GM12878 (cell line): ENCODE results near the gene ENTPD3. TPM values are rescaled to one million over a fixed set of nuclear protein-coding genes. Genes with fewer than 3 reads are reported as not detected.
A peak's percentile ranks its signal among the peaks of the same experiment; 100 is the strongest.

Source experiments
- ATAC-seq: fragments of 200-7000 bp; cut with Tn5 transposase; 3 replicates; pipeline ENCODE4 v1.9.1; 2020; ENCODE audit warnings: mild to moderate bottlenecking, moderate library complexity
- Bru-seq: library from RNA; stranded (reverse); fragments of 400-500 nt; gene quantifications from one replicate; lab custom pipeline; 2021; lab: Mats Ljungman, UMichigan
- BruChase-seq, 2 experiments: library from RNA; stranded (reverse); fragments of 400-500 nt; gene quantifications; one replicate each; lab custom pipeline; 2021; lab: Mats Ljungman, UMichigan
- BruUV-seq: library from RNA; stranded (reverse); fragments of 400-500 nt; replicated peaks from 2 replicates; lab custom pipeline; 2021; lab: Mats Ljungman, UMichigan
- CTCF ChIA-PET: fragments of 300-600 bp; sonication (Branson Sonifier 250); formaldehyde crosslinking; extraction: SDS; loops from one replicate; lab custom pipeline; 2021; ENCODE audit warnings: inconsistent platforms; lab: Yijun Ruan, JAX
- POLR2A ChIA-PET: fragments of 350-600 bp; formaldehyde crosslinking; extraction: SDS; loops from one replicate; lab custom pipeline; 2021; ENCODE audit warnings: inconsistent platforms; lab: Charles Lee
- RAD21 ChIA-PET: fragments of 300-600 bp; sonication (Branson Sonifier 250); formaldehyde crosslinking; loops from one replicate; lab custom pipeline; 2023; ENCODE audit warnings: antibody characterized with exemption; ENCODE audit not compliant: unreplicated experiment; lab: Charles Lee
- SMC1A ChIA-PET: fragments of 300-600 bp; sonication (Branson Sonifier 250); formaldehyde crosslinking; loops from one replicate; lab custom pipeline; 2023; ENCODE audit not compliant: unreplicated experiment, uncharacterized antibody; lab: Charles Lee
- DNase-seq: peaks from one replicate; pipeline ENCODE4 v3.0.0-alpha.2; 2011; ENCODE audit warnings: low read depth, low spot score
- FAIRE-seq: peaks from 3 replicates; lab custom pipeline; 2011; peaks lifted over from hg19 to GRCh38; lab: Jason Lieb, UNC
- H2AFZ ChIP-seq: 2 replicates; pipeline ENCODE4 v1.6.0; 2011; ENCODE audit warnings: low read depth, low read length, control low read depth; ENCODE audit not compliant: control insufficient read depth
- H3K27ac ChIP-seq: 2 replicates; pipeline ENCODE4 v1.5.1; 2011; ENCODE audit warnings: control low read depth; ENCODE audit not compliant: control insufficient read depth, insufficient read depth
- H3K27me3 ChIP-seq, 2 experiments: replicated peaks in 1 of 2; 2 replicates each; pipeline versions ENCODE4 v1.6.0 to v1.6.1; 2011; ENCODE audit warnings: low read length in 1 of 2; ENCODE audit not compliant: control insufficient read depth in 2 of 2, insufficient read depth in 2 of 2
- H3K36me3 ChIP-seq, 2 experiments: 2 replicates each; pipeline ENCODE4 v1.5.1; 2011; ENCODE audit warnings: low read length in 1 of 2; ENCODE audit not compliant: control insufficient read depth in 2 of 2, insufficient read depth in 2 of 2
- H3K4me1 ChIP-seq: 2 replicates; pipeline ENCODE4 v1.6.1; 2011; ENCODE audit warnings: mild to moderate bottlenecking, low read length, moderate library complexity, mixed read lengths; ENCODE audit not compliant: control insufficient read depth, insufficient read depth
- H3K4me2 ChIP-seq: 2 replicates; pipeline ENCODE4 v1.6.0; 2011; ENCODE audit warnings: control low read depth; ENCODE audit not compliant: control insufficient read depth, insufficient read depth
- H3K4me3 ChIP-seq: fragments of 200-600 bp; sonication (generic); 2 replicates; pipeline ENCODE4 v1.5.1; 2016
- H3K79me2 ChIP-seq: 2 replicates; pipeline ENCODE4 v1.6.0; 2011; ENCODE audit warnings: low read length; ENCODE audit not compliant: control insufficient read depth, insufficient read depth
- H3K9ac ChIP-seq: 2 replicates; pipeline ENCODE4 v1.8.0; 2011; ENCODE audit warnings: low read length, control low read depth, mixed read lengths; ENCODE audit not compliant: control insufficient read depth, insufficient read depth
- H3K9me3 ChIP-seq: replicated peaks from 3 replicates; pipeline ENCODE4 v1.5.1; 2011; ENCODE audit warnings: mild to moderate bottlenecking, low read length; ENCODE audit not compliant: control insufficient read depth, insufficient read depth
- H4K20me1 ChIP-seq: 2 replicates; pipeline ENCODE4 v1.6.0; 2011; ENCODE audit not compliant: control insufficient read depth, insufficient read depth
- JUND ChIP-seq: IDR thresholded peaks from 2 replicates; pipeline ENCODE4 v1.6.1; 2012; ENCODE audit warnings: low read depth, mild to moderate bottlenecking, low read length, improper control_type of control experiment, moderate library complexity
- RCOR1 ChIP-seq: conservative IDR thresholded peaks from 2 replicates; pipeline ENCODE4 v1.6.1; 2012; ENCODE audit warnings: low read depth, low read length, improper control_type of control experiment
- SUZ12 ChIP-seq: fragments of 200-600 bp; sonication (generic); IDR thresholded peaks from one replicate; pipeline ENCODE4 v1.6.1; 2018; ENCODE audit warnings: antibody characterized with exemption, mild to moderate bottlenecking; ENCODE audit not compliant: unreplicated experiment
- TCF12 ChIP-seq: IDR thresholded peaks from 2 replicates; pipeline ENCODE4 v1.6.1; 2011; ENCODE audit warnings: low read depth, mild to moderate bottlenecking, low read length
- WGBS: methylation state at CpG from one replicate; pipeline ENCODE4 v1.1.6; 2016; ENCODE audit warnings: low lambda C conversion rate; ENCODE audit not compliant: insufficient replicate concordance, insufficient coverage; ENCODE audit errors: missing lambda C conversion rate; 5-methylcytosine and 5-hydroxymethylcytosine counted together
- in situ Hi-C: fragments of 300-500 bp; cut with MboI; formaldehyde crosslinking; loops from 9 replicates; pipeline ENCODE4 v1.14.3; 2018; ENCODE audit warnings: mixed read lengths
- intact Hi-C: fragments of 100-400 bp; cut with micrococcal nuclease; formaldehyde crosslinking; loops from one replicate; pipeline ENCODE4 v1.14.2; 2022; ENCODE audit not compliant: unreplicated experiment
- long read RNA-seq, 2 experiments: library from polyadenylated mRNA; unstranded; transcript quantifications; one replicate each; pipeline ENCODE4 v2.0.0, GENCODE V29; 2019 to 2020
- polyA minus RNA-seq, 3 experiments: library from RNA; depleted of rRNA, polyadenylated mRNA; stranded (reverse); fragments of >200 nt; gene quantifications; 2 replicates each; pipeline ENCODE4 v1.2.3, GENCODE V29; 2011
- polyA plus RNA-seq, 11 experiments: library from polyadenylated mRNA; depleted of rRNA in 4 of 11; unstranded in 6 of 11; stranded (reverse) in 5 of 11; fragments of >200 nt; fragmentation: Nextera tagmentation in 4 of 11; fragmentation: Illumina TruSeq in 1 of 11; extraction: Ambion mirVana in 4 of 11; extraction: Trizol in 1 of 11; gene quantifications; 1 replicate in 1 of 11; 2 replicates in 10 of 11; pipeline versions ENCODE4 v1.2.1 to v1.2.3, GENCODE V29; 2011 to 2016; ENCODE audit warnings: inconsistent platforms in 2 of 11, missing spikeins in 2 of 11, low read depth in 1 of 11
- total RNA-seq, 4 experiments: library from RNA; depleted of rRNA in 3 of 4; stranded (reverse); fragments of >200 nt in 3 of 4; fragmentation: Illumina TruSeq in 1 of 4; extraction: Trizol in 1 of 4; gene quantifications; 2 replicates each; pipeline versions ENCODE4 v1.2.1 to v1.2.3, GENCODE V29; 2013 to 2021

ENTPD3 gene, protein sequence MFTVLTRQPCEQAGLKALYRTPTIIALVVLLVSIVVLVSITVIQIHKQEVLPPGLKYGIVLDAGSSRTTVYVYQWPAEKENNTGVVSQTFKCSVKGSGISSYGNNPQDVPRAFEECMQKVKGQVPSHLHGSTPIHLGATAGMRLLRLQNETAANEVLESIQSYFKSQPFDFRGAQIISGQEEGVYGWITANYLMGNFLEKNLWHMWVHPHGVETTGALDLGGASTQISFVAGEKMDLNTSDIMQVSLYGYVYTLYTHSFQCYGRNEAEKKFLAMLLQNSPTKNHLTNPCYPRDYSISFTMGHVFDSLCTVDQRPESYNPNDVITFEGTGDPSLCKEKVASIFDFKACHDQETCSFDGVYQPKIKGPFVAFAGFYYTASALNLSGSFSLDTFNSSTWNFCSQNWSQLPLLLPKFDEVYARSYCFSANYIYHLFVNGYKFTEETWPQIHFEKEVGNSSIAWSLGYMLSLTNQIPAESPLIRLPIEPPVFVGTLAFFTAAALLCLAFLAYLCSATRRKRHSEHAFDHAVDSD
- not detected in 2 replicates for total RNA-seq (2013; cell fraction: nucleolus; rRNA removed)
- total RNA-seq (2014; rRNA removed) (not detected in 2 replicates), total RNA-seq (2014; rRNA removed; fragmentation: Illumina TruSeq; extraction: Trizol) (not detected in 2 replicates), total RNA-seq (2021) (not detected in 2 replicates), polyA plus RNA-seq (2011; rRNA removed) (not detected in 2 replicates), polyA plus RNA-seq (2014; fragmentation: Illumina TruSeq; extraction: Trizol) (0.03 TPM in 1 of 2 replicates, not detected in the other), polyA plus RNA-seq (2014; fragmentation: Nextera tagmentation; extraction: Ambion mirVana) (not detected), polyA plus RNA-seq (2014; rRNA removed) (not detected in 2 replicates), polyA plus RNA-seq (2016; fragmentation: Nextera tagmentation; extraction: Ambion mirVana) (not detected), polyA minus RNA-seq (2011; rRNA and poly(A)+ RNA removed) (not detected in 2 replicates), Bru-seq, nascent RNA (percentile 2 among the genes with signal in this experiment), BruChase-seq, experiment 1, labeled RNA remaining after a 6-hour chase (percentile 8 among the genes with signal in this experiment), BruChase-seq, experiment 2, labeled RNA remaining after a 2-hour chase (not detected)
- not detected for polyA plus RNA-seq (2011; ENCODE audit: low read depth)
- polyA plus RNA-seq (2011; cell fraction: cytosol; rRNA removed): not detected in 2 replicates
- polyA plus RNA-seq (2011; cell fraction: nucleus; rRNA removed): not detected in 2 replicates
- not detected in 2 replicates for polyA plus RNA-seq (2012)
- not detected in 2 replicates for polyA minus RNA-seq (2011; cell fraction: cytosol; rRNA and poly(A)+ RNA removed)
- not detected in 2 replicates for polyA minus RNA-seq (2011; cell fraction: nucleus; rRNA and poly(A)+ RNA removed)
- long read RNA-seq, experiment 1: 0 reads
- long read RNA-seq, experiment 2: 0 reads

DNA sequence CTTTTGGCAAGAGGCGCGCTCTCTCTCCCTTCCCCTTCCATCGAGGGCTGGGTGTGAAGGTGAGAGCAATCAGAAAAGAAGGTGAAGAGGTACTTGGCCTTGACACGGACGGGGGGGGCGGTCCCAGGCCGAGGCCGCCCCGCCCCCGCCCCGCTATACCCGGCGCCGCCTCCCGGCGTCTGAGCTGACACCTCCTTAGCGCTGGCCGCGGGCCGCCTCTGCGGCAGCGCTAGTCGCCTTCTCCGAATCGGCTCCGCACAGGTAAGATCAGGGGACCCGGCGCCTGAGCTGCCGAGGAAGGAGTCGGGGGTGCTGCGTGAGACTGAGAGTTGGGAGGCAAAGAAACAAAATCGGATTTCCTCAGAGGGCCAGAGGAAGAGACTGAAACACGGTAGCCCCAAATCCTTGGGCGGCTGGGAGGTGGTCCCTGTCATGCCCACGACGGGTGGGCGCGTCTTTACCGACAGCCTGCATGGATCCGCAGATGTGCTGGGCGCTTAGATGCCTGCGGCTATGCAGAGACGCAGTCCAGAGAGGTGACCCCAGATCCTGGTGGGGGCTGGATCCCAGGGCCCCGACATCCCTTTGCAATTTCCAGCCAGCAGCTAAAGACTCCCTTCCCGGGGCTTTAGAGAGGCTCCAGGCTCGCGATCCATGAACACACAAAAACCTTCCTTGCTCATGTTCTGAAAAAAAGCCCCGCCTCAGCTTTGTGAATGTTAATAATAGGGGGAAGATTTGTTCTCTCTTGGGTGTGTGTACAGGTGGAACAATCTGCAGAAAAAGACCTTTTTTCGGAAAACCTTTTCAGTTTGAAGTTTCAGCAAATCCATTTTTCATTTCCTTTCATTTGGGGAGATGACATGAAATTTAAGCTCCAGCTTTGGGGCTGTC lies at the start of gene ENTPD3:
Gene ENTPD3, plus strand, starts transcription at position 184 of the 894 bp plus-strand sequence. CDS start 874 bp downstream, outside the sequence.
- SMC1A ChIA-PET: no interaction called here
- no peak within 1 kb of the TSS for H3K27ac ChIP-seq
- no peaks in the 10 kb centered on the region for H3K79me2 ChIP-seq
- H3K9me3 ChIP-seq: no peaks in the 10 kb centered on the region
- no TSS peak for BruUV-seq
- no peak for DNase-seq
- CTCF ChIA-PET: no interaction called here
- H3K36me3 ChIP-seq: no peaks in the 10 kb centered on the region
- H2AFZ ChIP-seq: no peak within 1 kb of the TSS
- H4K20me1 ChIP-seq: no peaks in the 10 kb centered on the region
- TF ChIP-seq JUND (no peak), RCOR1 (no peak), TCF12 (no peak), SUZ12 (peak; percentile 60)
- H3K4me2 ChIP-seq: peak within 1 kb of the TSS; percentile 33; the same call in 1 of the 2 replicates
- peaks cover 3 to 18% of the 10 kb centered on the region in 2 experiments for H3K27me3 ChIP-seq
- POLR2A ChIA-PET: no interaction called here
- no peaks in the 10 kb centered on the region for H3K4me1 ChIP-seq
- no peak within 1 kb of the TSS for H3K9ac ChIP-seq
- in situ Hi-C loops: no loop called here
- no peak for FAIRE-seq
- H3K4me3 ChIP-seq: no peak within 1 kb of the TSS
- ATAC-seq: peak; percentile 57
- RAD21 ChIA-PET: no interaction called here
- WGBS: 26% methylated on average over 40 of the region's 49 CpGs
- intact Hi-C loops: no loop called here
